ENCODE data around the gene NOL9.

- TF ChIP-seq CTCF (IDR thresholded peaks at IDR 0.05; ENCODE audit: low read length) (no peak), EZH2 (IDR thresholded peaks at IDR 0.05; ENCODE audit: borderline replicate concordance, low read length) (no peak)
Observed at GRCh38 chr1:6593810-6594209, 39.5 kb upstream of the NOL9 start.

Data from OCI-LY1 (cell line).